GM21786 (cell line): ENCODE measurements around the gene MBD3L2B.
"Not testable (repeated sequence)": the region's sequence is repeated elsewhere in the genome, so short reads cannot be mapped to it uniquely, and the experiment has no call there.

Source experiments
- ATAC-seq: cut with Tn5 transposase; IDR thresholded peaks from one replicate; pipeline ENCODE4 v1.9.1; 2021; ENCODE audit not compliant: unreplicated experiment

Gene MBD3L2B

GRCh38 chr19:7021331-7021730 is at the start of gene MBD3L2B:
Gene MBD3L2B, minus strand, starts transcription at chr19:7021431. Its CDS starts 34 bp downstream, at chr19:7021397.
- ATAC-seq = not testable (repeated sequence)

- ATAC-seq = no peak
Observed at GRCh38 chr19:7069904-7070226, 48.6 kb upstream of the MBD3L2B start.

- ATAC-seq = peak; percentile 92
Observed at GRCh38 chr19:7069042-7069903, 48.0 kb upstream of the MBD3L2B start, which contains the start of gene ZNF557. Gene ZNF557, plus strand, starts transcription at chr19:7069703. Its CDS starts 5,372 bp downstream, at chr19:7075075.

GRCh38 chr19:7068599-7068998 is 47.4 kb upstream of the MBD3L2B start:
- ATAC-seq = no peak

GRCh38 chr19:7067716-7068115 is 46.5 kb upstream of the MBD3L2B start:
- no peak for ATAC-seq

GRCh38 chr19:7067122-7067521 is 45.9 kb upstream of the MBD3L2B start:
- not testable (repeated sequence) for ATAC-seq

- no peak for ATAC-seq
Observed at GRCh38 chr19:7063764-7064418, 42.7 kb upstream of the MBD3L2B start.

GRCh38 chr19:7063339-7063738 is 42.1 kb upstream of the MBD3L2B start:
- ATAC-seq = no peak

- not testable (repeated sequence) for ATAC-seq
Observed at GRCh38 chr19:7059977-7060376, 38.7 kb upstream of the MBD3L2B start.

- not testable (repeated sequence) for ATAC-seq
Observed at GRCh38 chr19:7058576-7058975, 37.3 kb upstream of the MBD3L2B start, which contains the start of gene MBD3L3. Gene MBD3L3, minus strand, starts transcription at chr19:7058676. Its CDS starts 71 bp downstream, at chr19:7058605.

- not testable (repeated sequence) for ATAC-seq
Observed at GRCh38 chr19:7056371-7056770, 35.1 kb upstream of the MBD3L2B start.

GRCh38 chr19:7055679-7056078 is 34.4 kb upstream of the MBD3L2B start:
- ATAC-seq = not testable (repeated sequence)

- not testable (repeated sequence) for ATAC-seq
Observed at GRCh38 chr19:7054635-7055368, 33.6 kb upstream of the MBD3L2B start.

GRCh38 chr19:7052896-7053295 is 31.7 kb upstream of the MBD3L2B start:
- not testable (repeated sequence) for ATAC-seq

GRCh38 chr19:7051421-7051820 is 30.2 kb upstream of the MBD3L2B start:
- ATAC-seq = not testable (repeated sequence)

GRCh38 chr19:7049021-7049420 is 27.8 kb upstream of the MBD3L2B start, which contains the start of gene MBD3L2:
Gene MBD3L2, plus strand, starts transcription at chr19:7049321. Its CDS starts 53 bp downstream, at chr19:7049374.
- ATAC-seq = not testable (repeated sequence)

GRCh38 chr19:7041563-7041962 is 20.3 kb upstream of the MBD3L2B start:
- ATAC-seq = not testable (repeated sequence)

- not testable (repeated sequence) for ATAC-seq
Observed at GRCh38 chr19:7040079-7040478, 18.8 kb upstream of the MBD3L2B start, which contains the start of gene MBD3L4. Gene MBD3L4, minus strand, starts transcription at chr19:7040179. Its CDS starts 35 bp downstream, at chr19:7040144.

GRCh38 chr19:7030278-7030677 is 9.0 kb upstream of the MBD3L2B start, which contains the start of gene MBD3L5:
Gene MBD3L5, plus strand, starts transcription at chr19:7030578. Its CDS starts 34 bp downstream, at chr19:7030612.
- not testable (repeated sequence) for ATAC-seq

- not testable (repeated sequence) for ATAC-seq
Observed at GRCh38 chr19:7028790-7029189, 7.6 kb upstream of the MBD3L2B start.

- no peak for ATAC-seq
Observed at GRCh38 chr19:7018828-7019227, 2.4 kb downstream of the MBD3L2B start.
